ENCODE results near the gene COL9A3. TPM values are rescaled to one million over a fixed set of nuclear protein-coding genes. Genes with fewer than 3 reads are reported as not detected.
A peak's percentile ranks its signal among the peaks of the same experiment; 100 is the strongest.

The COL9A3 gene
- total RNA-seq, 1 donor from 2014 or later, result 8.9 TPM

GRCh38 chr20:62832212-62832922 lies 15.5 kb downstream of the COL9A3 start:
- Mint-ChIP-seq H3K36me3 (ENCODE audit: low read depth) (no peaks in the 10 kb centered on the region), H3K27ac (ENCODE audit: unreplicated experiment) (no peak overlapping the region), H3K4me3 (ENCODE audit: unreplicated experiment) (no peak overlapping the region)

GRCh38 chr20:62832951-62833391 lies 16.1 kb downstream of the COL9A3 start:
- peak; percentile 88 for DNase-seq (ENCODE audit: low spot score)
- Mint-ChIP-seq H3K4me3 (ENCODE audit: unreplicated experiment) (no peak overlapping the region), H3K9me3 (ENCODE audit: low read depth) (no peaks in the 10 kb centered on the region), H3K4me1 (ENCODE audit: low read depth) (peaks cover 17% of the 10 kb centered on the region), H3K27ac (ENCODE audit: unreplicated experiment) (no peak overlapping the region), H3K36me3 (ENCODE audit: low read depth) (no peaks in the 10 kb centered on the region), H3K27me3 (ENCODE audit: low read depth) (no peaks in the 10 kb centered on the region)
- TF ChIP-seq CTCF (IDR thresholded peaks at IDR 0.05), result no peak

More at GRCh38 chr20:62832212-62832922, 15.5 kb downstream of the COL9A3 start:
- no peak for TF ChIP-seq CTCF (IDR thresholded peaks at IDR 0.05)
- no peaks in the 10 kb centered on the region for H3K27me3 Mint-ChIP-seq (ENCODE audit: low read depth)
- no peaks in the 10 kb centered on the region for H3K9me3 Mint-ChIP-seq (ENCODE audit: low read depth)
- H3K4me1 Mint-ChIP-seq (ENCODE audit: low read depth), result peaks cover 17% of the 10 kb centered on the region
- DNase-seq (ENCODE audit: low spot score), result no peak

GRCh38 chr20:62834967-62835730 lies 18.3 kb downstream of the COL9A3 start:
- DNase-seq (ENCODE audit: low spot score), result peak; percentile 82
- Mint-ChIP-seq H3K9me3 (ENCODE audit: low read depth) (no peaks in the 10 kb centered on the region), H3K36me3 (ENCODE audit: low read depth) (no peaks in the 10 kb centered on the region), H3K27ac (ENCODE audit: unreplicated experiment) (no peak overlapping the region), H3K4me1 (ENCODE audit: low read depth) (peaks cover 17% of the 10 kb centered on the region), H3K27me3 (ENCODE audit: low read depth) (no peaks in the 10 kb centered on the region), H3K4me3 (ENCODE audit: unreplicated experiment) (no peak overlapping the region)
- TF ChIP-seq CTCF (IDR thresholded peaks at IDR 0.05), result no peak

DNA sequence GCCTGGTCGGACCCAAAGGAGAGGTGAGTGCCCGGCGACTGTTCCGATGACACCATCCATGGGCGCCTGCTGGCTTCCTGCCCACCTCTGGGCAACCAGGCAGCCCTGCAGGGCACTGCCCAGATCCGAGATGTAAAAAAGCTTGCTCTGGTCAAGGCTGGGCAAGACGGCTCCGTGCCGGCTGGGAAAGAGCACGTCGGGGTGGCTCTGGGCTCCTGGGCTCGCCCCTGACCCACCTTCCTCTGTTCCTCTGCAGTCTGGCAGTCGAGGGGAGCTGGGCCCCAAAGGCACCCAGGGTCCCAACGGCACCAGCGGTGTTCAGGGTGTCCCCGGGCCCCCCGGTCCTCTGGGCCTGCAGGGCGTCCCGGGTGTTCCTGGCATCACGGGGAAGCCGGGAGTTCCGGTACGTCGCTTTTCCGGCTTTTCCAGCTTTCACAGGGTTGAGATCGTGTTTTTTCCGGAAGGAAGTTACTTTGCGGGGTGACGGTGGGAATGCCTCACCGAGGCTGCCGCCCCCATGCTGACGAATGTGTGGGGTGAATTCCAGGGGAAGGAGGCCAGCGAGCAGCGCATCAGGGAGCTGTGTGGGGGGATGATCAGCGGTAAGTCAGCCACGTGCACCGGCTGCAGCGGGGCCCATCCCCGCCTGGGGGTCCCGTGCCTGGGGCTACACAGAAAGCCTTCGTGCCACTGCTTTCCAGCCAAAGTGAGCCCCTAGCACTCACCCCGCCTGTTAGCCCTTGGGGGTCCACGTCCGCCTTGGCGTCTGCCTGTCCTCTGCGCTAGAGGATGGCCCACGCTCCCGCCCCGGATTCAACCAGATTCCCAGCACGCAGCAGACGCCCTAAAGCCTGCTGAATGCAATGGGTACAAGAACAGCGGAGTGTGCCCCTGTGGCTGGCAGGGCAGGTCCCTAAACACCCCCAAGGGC lies 19.3 kb downstream of the COL9A3 start:
- no peak for TF ChIP-seq CTCF (IDR thresholded peaks at IDR 0.05)
- Mint-ChIP-seq H3K9me3 (ENCODE audit: low read depth) (no peaks in the 10 kb centered on the region), H3K27me3 (ENCODE audit: low read depth) (no peaks in the 10 kb centered on the region), H3K27ac (ENCODE audit: unreplicated experiment) (no peak overlapping the region), H3K4me3 (ENCODE audit: unreplicated experiment) (no peak overlapping the region), H3K4me1 (ENCODE audit: low read depth) (peaks cover 13% of the 10 kb centered on the region), H3K36me3 (ENCODE audit: low read depth) (no peaks in the 10 kb centered on the region)
- peak; percentile 89 for DNase-seq (ENCODE audit: low spot score)

Data from chondrocyte (in vitro differentiated cells).